ENCODE measurements around the gene ZFYVE28. TPM values are rescaled to one million over a fixed set of nuclear protein-coding genes. Genes with fewer than 3 reads are reported as not detected.

The ZFYVE28 gene
- total and polyA plus RNA-seq, 9 donors = 1.3 to 12.1 (median 8.6) TPM

- H3K27ac ChIP-seq = no peak overlapping the region
- H3K27me3 ChIP-seq = no peaks in the 10 kb centered on the region
- intact Hi-C loops (cut with DNase I) = no loop called here
- TF ChIP-seq EP300 (IDR thresholded peaks at IDR 0.05) = no peak
- TF ChIP-seq POLR2A (IDR thresholded peaks at IDR 0.05) = no peak
- TF ChIP-seq CTCF (IDR thresholded peaks at IDR 0.05) = no peak
- H3K4me3 ChIP-seq = no peak overlapping the region
- H3K4me1 ChIP-seq (ENCODE audit: insufficient read depth) = no peaks in the 10 kb centered on the region
- no peaks in the 10 kb centered on the region for H3K36me3 ChIP-seq
- no peak for DNase-seq
- WGBS, 3 donors = 84 to 92% (median 88%) methylated on average over 26 to 28 of the region's 28 CpGs
- no peaks in the 10 kb centered on the region for H3K9me3 ChIP-seq
Observed at GRCh38 chr4:2333916-2334644, 84.4 kb downstream of the ZFYVE28 start.

GRCh38 chr4:2333356-2333841 is 85.0 kb downstream of the ZFYVE28 start:
- intact Hi-C loops (cut with DNase I) = no loop called here
- no peak for TF ChIP-seq POLR2A (IDR thresholded peaks at IDR 0.05)
- no peak for TF ChIP-seq EP300 (IDR thresholded peaks at IDR 0.05)
- no peak for TF ChIP-seq CTCF (IDR thresholded peaks at IDR 0.05)
- Histone ChIP-seq H3K36me3 (no peaks in the 10 kb centered on the region), H3K4me3 (no peak overlapping the region), H3K4me1 (ENCODE audit: insufficient read depth) (no peaks in the 10 kb centered on the region), H3K27ac (no peak overlapping the region), H3K9me3 (no peaks in the 10 kb centered on the region), H3K27me3 (no peaks in the 10 kb centered on the region)
- DNase-seq = no peak
- 75 to 83% (median 76%) methylated on average over 14 to 18 of the region's 18 CpGs for WGBS, 3 donors

GRCh38 chr4:2332976-2333319 is 85.5 kb downstream of the ZFYVE28 start:
- no peak for DNase-seq
- intact Hi-C loops (cut with DNase I) = no loop called here
- WGBS, 3 donors = 74 to 89% (median 77%) methylated on average over 6 of the region's 6 CpGs

GRCh38 chr4:2332201-2332975 is 86.1 kb downstream of the ZFYVE28 start:
- H3K36me3 ChIP-seq = no peaks in the 10 kb centered on the region
- H3K9me3 ChIP-seq = no peaks in the 10 kb centered on the region
- no peak for DNase-seq
- TF ChIP-seq POLR2A (IDR thresholded peaks at IDR 0.05) = no peak
- no peak for TF ChIP-seq CTCF (IDR thresholded peaks at IDR 0.05)
- TF ChIP-seq EP300 (IDR thresholded peaks at IDR 0.05) = no peak
- no peak overlapping the region for H3K27ac ChIP-seq
- 92 to 95% (median 93%) methylated on average over 19 to 21 of the region's 21 CpGs for WGBS, 3 donors
- no peaks in the 10 kb centered on the region for H3K4me1 ChIP-seq (ENCODE audit: insufficient read depth)
- intact Hi-C loops (cut with DNase I) = no loop called here
- no peak overlapping the region for H3K4me3 ChIP-seq
- H3K27me3 ChIP-seq = no peaks in the 10 kb centered on the region

More at GRCh38 chr4:2332976-2333319, 85.5 kb downstream of the ZFYVE28 start:
- Histone ChIP-seq H3K4me3 (no peak overlapping the region), H3K4me1 (ENCODE audit: insufficient read depth) (no peaks in the 10 kb centered on the region), H3K27ac (no peak overlapping the region), H3K9me3 (no peaks in the 10 kb centered on the region), H3K27me3 (no peaks in the 10 kb centered on the region), H3K36me3 (no peaks in the 10 kb centered on the region)
- TF ChIP-seq CTCF (IDR thresholded peaks at IDR 0.05) (no peak), EP300 (IDR thresholded peaks at IDR 0.05) (no peak), POLR2A (IDR thresholded peaks at IDR 0.05) (no peak)

Measured in ovary (tissue), 9 donors.